ENCODE results near the gene C17orf107. TPM values are rescaled to one million over a fixed set of nuclear protein-coding genes. Genes with fewer than 3 reads are reported as not detected.

The C17orf107 gene
- polyA plus RNA-seq, 3 donors: 1.2 to 1.4 (median 1.2) TPM

GRCh38 chr17:4870855-4871254 is 28.5 kb upstream of the C17orf107 start:
- no peak for DNase-seq (ENCODE audit: low read depth in 3 of 3, low spot score in 2 of 3)

- DNase-seq (ENCODE audit: low read depth in 3 of 3, low spot score in 2 of 3): no peak
These were observed 26.6 kb upstream of the C17orf107 start for GRCh38 chr17:4872786-4873185.

GRCh38 chr17:4877089-4877488 is 22.2 kb upstream of the C17orf107 start:
- no peak for DNase-seq (ENCODE audit: low read depth in 3 of 3, low spot score in 2 of 3)

DNA sequence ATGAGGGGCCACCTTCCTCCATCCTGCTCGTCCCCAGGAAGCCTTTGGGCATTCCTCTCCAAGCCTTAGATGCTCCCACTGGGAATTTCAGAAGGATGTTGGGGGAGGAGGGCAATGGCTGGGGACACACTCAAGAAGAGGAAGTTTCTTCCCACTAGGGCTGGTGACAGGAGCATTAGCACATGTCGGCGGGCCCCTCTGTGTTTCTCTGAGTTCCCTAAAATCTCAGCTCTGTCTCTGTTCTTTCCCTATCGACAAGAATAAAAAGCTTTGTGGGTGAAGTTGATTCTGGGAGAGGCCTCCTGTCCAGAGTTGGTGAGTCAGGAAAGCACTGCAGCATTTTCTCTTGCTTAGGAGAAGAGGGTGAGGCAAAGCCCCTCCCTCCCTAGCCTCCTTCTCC is 19.7 kb upstream of the C17orf107 start:
- DNase-seq (ENCODE audit: low read depth in 3 of 3, low spot score in 2 of 3): no peak

GRCh38 chr17:4880857-4881256 is 18.5 kb upstream of the C17orf107 start:
- no peak for DNase-seq (ENCODE audit: low read depth in 3 of 3, low spot score in 2 of 3)

DNA sequence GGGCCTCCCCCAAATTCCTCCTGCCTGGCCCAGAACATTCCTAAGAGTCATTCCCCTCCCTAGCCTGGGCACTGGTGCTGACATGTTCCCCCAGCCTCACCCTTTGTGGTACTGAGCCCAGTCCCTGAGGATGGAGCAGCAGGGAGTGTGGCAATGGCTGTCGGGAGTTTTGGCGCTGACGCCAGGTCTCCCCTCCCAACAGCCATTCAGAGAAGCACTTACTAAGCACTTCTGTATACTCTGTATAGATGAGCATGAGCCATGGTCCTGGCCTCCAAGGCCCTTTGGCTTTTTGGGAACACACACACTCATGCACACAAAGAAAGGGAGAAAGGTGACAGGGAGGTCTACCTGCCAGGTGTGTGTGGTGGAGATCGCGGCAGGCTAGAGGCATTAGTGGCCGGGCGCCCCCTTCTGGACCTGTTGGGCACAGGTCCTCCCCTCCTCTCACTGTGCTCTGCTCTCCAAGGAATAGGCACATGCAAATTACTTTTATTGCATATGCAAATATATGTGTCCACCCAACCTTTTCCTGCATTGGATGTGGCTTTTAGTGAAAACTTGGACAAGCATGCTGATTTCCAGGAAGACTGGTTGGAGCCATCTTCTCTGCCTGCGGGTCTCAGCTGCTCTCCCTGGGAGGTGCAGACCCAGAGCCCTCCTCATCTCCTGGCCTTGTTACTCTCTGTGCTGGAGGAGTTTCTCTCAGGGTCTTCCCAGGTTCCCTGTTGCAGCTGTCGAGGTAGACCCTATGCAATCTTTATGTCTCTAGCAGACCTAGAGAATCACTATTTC is 17.4 kb upstream of the C17orf107 start:
- no peak for DNase-seq (ENCODE audit: low read depth in 3 of 3, low spot score in 2 of 3)

DNA sequence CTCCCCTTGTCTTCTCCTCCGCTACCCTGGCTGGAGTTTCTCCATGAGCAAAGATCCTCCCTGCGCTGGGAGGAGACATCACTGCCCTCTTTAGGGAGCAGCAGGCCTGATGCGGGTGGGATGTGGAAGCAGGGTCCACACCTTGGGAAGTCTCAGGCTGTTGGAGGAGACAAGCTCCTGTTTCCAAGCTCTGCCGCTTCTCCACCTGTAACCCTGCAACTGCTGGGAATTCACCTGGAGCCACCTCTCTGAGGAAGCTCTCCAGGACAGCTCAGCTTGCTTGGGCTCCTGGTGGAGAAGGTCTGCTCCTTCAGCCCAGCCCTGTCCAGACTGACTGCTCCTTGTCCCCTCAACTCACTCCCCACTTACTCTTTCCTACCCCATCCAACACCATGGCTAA is 14.8 kb upstream of the C17orf107 start:
- DNase-seq (ENCODE audit: low read depth in 3 of 3, low spot score in 2 of 3): no peak

GRCh38 chr17:4886830-4887229 is 12.5 kb upstream of the C17orf107 start:
- no peak for DNase-seq (ENCODE audit: low read depth in 3 of 3, low spot score in 2 of 3)

DNA sequence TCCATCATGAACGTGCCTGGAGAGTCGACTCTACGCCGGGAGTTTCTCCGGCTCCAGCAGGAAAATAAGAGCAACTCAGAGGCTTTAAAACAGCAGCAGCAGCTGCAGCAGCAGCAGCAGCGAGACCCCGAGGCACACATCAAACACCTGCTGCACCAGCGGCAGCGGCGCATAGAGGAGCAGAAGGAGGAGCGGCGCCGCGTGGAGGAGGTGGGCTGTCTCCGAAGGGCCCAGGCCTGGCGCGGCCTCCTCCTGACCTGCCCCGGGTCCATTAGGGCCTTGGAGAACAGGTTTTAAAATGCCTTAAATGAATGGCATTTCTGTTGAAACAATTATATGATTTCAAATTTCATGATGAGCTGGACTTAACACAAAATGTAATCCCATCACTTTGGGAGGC is 11.8 kb upstream of the C17orf107 start:
- DNase-seq (ENCODE audit: low read depth in 3 of 3, low spot score in 2 of 3): no peak

GRCh38 chr17:4891411-4892410 is 7.6 kb upstream of the C17orf107 start:
- DNase-seq (ENCODE audit: low read depth in 3 of 3, low spot score in 2 of 3): no peak

- no peak for DNase-seq (ENCODE audit: low read depth in 3 of 3, low spot score in 2 of 3)
These were observed 6.7 kb upstream of the C17orf107 start for GRCh38 chr17:4892499-4893221.

DNA sequence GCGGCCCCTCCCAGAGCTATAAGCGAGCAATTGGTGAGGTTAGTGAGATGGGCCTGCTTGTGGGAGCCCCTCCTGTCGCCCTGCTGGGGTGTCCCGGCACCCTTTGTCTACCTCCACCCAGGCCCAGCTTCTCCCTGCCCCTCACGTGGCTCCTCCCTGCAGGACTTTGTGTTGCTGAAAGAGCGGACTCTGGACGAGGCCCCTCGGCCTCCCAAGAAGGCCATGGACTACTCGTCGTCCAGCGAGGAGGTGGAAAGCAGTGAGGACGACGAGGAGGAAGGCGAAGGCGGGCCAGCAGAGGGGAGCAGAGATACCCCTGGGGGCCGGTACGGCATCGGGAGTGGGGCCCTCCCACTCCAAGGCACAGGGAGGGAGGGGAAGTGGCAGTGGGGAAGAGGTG is 6.1 kb upstream of the C17orf107 start:
- no peak for DNase-seq (ENCODE audit: low read depth in 3 of 3, low spot score in 2 of 3)

- DNase-seq (ENCODE audit: low read depth in 3 of 3, low spot score in 2 of 3): no peak
These were observed 5.4 kb upstream of the C17orf107 start for GRCh38 chr17:4893721-4894560.

GRCh38 chr17:4895121-4895520 is 4.2 kb upstream of the C17orf107 start:
- no peak for DNase-seq (ENCODE audit: low read depth in 3 of 3, low spot score in 2 of 3)

- DNase-seq (ENCODE audit: low read depth in 3 of 3, low spot score in 2 of 3): no peak
These were observed 3.5 kb upstream of the C17orf107 start for GRCh38 chr17:4895657-4896331.

GRCh38 chr17:4896332-4897197 is 2.8 kb upstream of the C17orf107 start:
- no peak for DNase-seq (ENCODE audit: low read depth in 3 of 3, low spot score in 2 of 3)

DNA sequence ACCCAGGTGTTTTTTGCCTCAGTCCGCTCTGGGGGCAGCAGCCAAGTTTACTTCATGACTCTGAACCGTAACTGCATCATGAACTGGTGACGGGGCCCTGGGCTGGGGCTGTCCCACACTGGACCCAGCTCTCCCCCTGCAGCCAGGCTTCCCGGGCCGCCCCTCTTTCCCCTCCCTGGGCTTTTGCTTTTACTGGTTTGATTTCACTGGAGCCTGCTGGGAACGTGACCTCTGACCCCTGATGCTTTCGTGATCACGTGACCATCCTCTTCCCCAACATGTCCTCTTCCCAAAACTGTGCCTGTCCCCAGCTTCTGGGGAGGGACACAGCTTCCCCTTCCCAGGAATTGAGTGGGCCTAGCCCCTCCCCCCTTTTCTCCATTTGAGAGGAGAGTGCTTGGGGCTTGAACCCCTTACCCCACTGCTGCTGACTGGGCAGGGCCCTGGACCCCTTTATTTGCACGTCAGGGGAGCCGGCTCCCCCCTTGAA is 2.1 kb upstream of the C17orf107 start:
- no peak for DNase-seq (ENCODE audit: low read depth in 3 of 3, low spot score in 2 of 3)

- DNase-seq (ENCODE audit: low read depth in 3 of 3, low spot score in 2 of 3): no peak
These were observed 1.6 kb upstream of the C17orf107 start for GRCh38 chr17:4897785-4898184.
